ENCODE measurements around the gene LCLAT1.

Gene LCLAT1

DNA sequence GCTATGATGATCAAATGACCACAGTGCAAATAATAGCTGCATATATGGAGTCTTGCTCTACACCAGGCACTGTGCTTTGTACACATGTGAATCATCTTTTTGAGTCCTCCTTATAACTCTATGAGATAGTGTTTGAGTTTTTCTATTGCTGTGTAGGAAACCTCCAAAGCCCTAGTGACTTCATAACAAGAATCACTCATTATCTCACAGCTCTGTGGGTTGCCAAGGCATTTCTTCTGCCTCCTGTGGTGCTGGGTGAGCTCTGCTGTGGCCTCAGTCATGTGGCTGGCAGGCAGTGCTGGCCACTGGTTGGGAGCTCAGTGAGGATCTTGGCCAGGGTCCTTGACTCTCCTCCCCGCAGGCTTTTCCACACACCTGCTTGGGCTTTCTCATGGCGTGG, 206.8 kb downstream of the LCLAT1 start:
- H3K27ac ChIP-seq (replicated peaks): no peak overlapping the region
- TF ChIP-seq, protein P1, sequence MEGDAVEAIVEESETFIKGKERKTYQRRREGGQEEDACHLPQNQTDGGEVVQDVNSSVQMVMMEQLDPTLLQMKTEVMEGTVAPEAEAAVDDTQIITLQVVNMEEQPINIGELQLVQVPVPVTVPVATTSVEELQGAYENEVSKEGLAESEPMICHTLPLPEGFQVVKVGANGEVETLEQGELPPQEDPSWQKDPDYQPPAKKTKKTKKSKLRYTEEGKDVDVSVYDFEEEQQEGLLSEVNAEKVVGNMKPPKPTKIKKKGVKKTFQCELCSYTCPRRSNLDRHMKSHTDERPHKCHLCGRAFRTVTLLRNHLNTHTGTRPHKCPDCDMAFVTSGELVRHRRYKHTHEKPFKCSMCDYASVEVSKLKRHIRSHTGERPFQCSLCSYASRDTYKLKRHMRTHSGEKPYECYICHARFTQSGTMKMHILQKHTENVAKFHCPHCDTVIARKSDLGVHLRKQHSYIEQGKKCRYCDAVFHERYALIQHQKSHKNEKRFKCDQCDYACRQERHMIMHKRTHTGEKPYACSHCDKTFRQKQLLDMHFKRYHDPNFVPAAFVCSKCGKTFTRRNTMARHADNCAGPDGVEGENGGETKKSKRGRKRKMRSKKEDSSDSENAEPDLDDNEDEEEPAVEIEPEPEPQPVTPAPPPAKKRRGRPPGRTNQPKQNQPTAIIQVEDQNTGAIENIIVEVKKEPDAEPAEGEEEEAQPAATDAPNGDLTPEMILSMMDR (IDR thresholded peaks at IDR 0.05; ENCODE audit: insufficient read depth, low read length): no peak
- TF ChIP-seq SPI1 (IDR thresholded peaks at IDR 0.05; ENCODE audit: borderline replicate concordance, low read depth): no peak
- no peak for TF ChIP-seq GABPA (IDR thresholded peaks at IDR 0.05; ENCODE audit: low read depth)
- no peak for TF ChIP-seq POLR2AphosphoS5 (IDR thresholded peaks at IDR 0.05; ENCODE audit: low read depth)
- TF ChIP-seq, protein P2, sequence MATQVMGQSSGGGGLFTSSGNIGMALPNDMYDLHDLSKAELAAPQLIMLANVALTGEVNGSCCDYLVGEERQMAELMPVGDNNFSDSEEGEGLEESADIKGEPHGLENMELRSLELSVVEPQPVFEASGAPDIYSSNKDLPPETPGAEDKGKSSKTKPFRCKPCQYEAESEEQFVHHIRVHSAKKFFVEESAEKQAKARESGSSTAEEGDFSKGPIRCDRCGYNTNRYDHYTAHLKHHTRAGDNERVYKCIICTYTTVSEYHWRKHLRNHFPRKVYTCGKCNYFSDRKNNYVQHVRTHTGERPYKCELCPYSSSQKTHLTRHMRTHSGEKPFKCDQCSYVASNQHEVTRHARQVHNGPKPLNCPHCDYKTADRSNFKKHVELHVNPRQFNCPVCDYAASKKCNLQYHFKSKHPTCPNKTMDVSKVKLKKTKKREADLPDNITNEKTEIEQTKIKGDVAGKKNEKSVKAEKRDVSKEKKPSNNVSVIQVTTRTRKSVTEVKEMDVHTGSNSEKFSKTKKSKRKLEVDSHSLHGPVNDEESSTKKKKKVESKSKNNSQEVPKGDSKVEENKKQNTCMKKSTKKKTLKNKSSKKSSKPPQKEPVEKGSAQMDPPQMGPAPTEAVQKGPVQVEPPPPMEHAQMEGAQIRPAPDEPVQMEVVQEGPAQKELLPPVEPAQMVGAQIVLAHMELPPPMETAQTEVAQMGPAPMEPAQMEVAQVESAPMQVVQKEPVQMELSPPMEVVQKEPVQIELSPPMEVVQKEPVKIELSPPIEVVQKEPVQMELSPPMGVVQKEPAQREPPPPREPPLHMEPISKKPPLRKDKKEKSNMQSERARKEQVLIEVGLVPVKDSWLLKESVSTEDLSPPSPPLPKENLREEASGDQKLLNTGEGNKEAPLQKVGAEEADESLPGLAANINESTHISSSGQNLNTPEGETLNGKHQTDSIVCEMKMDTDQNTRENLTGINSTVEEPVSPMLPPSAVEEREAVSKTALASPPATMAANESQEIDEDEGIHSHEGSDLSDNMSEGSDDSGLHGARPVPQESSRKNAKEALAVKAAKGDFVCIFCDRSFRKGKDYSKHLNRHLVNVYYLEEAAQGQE (IDR thresholded peaks at IDR 0.05; ENCODE audit: insufficient replicate concordance, low read depth): no peak
- no peak for DNase-seq (ENCODE audit: low read depth in 1 of 2, low spot score in 1 of 2)
- no peak overlapping the region for H3K4me3 ChIP-seq (replicated peaks; ENCODE audit: insufficient read depth, low read length)
- H3K27me3 ChIP-seq (ENCODE audit: insufficient read depth, poor library complexity, severe bottlenecking): no peaks in the 10 kb centered on the region

DNA sequence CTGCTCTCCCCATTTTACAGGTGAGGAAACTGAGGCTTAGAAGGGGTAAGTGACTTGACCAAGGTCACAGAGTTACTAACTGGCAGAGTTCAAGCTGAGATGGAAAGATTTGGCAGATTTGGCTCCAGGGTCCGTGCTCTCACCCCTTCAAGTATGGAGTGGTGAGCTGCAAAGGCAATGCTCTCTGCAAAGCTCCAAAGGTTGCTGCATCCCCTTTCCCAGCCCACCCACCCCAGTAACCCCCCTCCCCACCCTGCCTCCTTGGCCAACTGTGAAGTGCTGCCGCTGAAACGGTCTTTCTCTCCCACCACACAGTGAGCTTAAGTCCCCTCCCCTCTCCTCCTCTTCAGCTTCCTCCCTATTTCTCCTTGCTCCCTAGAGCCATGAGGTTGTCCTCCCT, 207.4 kb downstream of the LCLAT1 start:
- no peak for DNase-seq (ENCODE audit: low read depth in 1 of 2, low spot score in 1 of 2)
- H3K4me3 ChIP-seq (replicated peaks; ENCODE audit: insufficient read depth, low read length): no peak overlapping the region
- TF ChIP-seq GABPA (IDR thresholded peaks at IDR 0.05; ENCODE audit: low read depth) (no peak), POLR2AphosphoS5 (IDR thresholded peaks at IDR 0.05; ENCODE audit: low read depth) (no peak), SPI1 (IDR thresholded peaks at IDR 0.05; ENCODE audit: borderline replicate concordance, low read depth) (no peak)
- TF ChIP-seq, protein P2 (IDR thresholded peaks at IDR 0.05; ENCODE audit: insufficient replicate concordance, low read depth): no peak
- TF ChIP-seq, protein P1 (IDR thresholded peaks at IDR 0.05; ENCODE audit: insufficient read depth, low read length): no peak
- H3K27me3 ChIP-seq (ENCODE audit: insufficient read depth, poor library complexity, severe bottlenecking): no peaks in the 10 kb centered on the region
- no peak overlapping the region for H3K27ac ChIP-seq (replicated peaks)

DNA sequence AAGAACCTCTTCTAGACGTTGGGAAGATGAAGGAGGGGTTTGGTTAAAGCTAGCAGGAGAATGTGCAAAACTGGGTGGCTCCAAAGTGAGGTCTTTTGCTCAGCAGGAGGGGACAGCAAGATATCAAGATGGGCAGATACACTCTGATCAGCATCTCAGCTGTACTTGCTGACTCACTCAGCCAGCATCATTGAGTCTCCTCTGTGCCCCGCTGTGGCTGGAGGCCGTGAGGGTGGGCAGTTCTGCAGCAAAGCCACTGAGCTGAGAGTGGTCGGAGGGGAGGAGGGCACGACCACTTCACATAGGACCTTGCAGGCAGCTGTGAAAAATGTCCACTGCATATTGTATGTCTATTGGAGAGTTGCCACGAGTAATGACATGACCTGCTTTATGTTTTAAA, 208.2 kb downstream of the LCLAT1 start:
- H3K4me3 ChIP-seq (replicated peaks; ENCODE audit: insufficient read depth, low read length): no peak overlapping the region
- DNase-seq (ENCODE audit: low read depth in 1 of 2, low spot score in 1 of 2): no peak
- TF ChIP-seq, protein P1 (IDR thresholded peaks at IDR 0.05; ENCODE audit: insufficient read depth, low read length): no peak
- TF ChIP-seq SPI1 (IDR thresholded peaks at IDR 0.05; ENCODE audit: borderline replicate concordance, low read depth): no peak
- TF ChIP-seq, protein P2 (IDR thresholded peaks at IDR 0.05; ENCODE audit: insufficient replicate concordance, low read depth): no peak
- no peak for TF ChIP-seq POLR2AphosphoS5 (IDR thresholded peaks at IDR 0.05; ENCODE audit: low read depth)
- no peak for TF ChIP-seq GABPA (IDR thresholded peaks at IDR 0.05; ENCODE audit: low read depth)
- no peak overlapping the region for H3K27ac ChIP-seq (replicated peaks)
- no peaks in the 10 kb centered on the region for H3K27me3 ChIP-seq (ENCODE audit: insufficient read depth, poor library complexity, severe bottlenecking)

Measured in HL-60 (cell line).